Islet precursor cell (in vitro differentiated cells): ENCODE measurements around the gene RAI14.
A peak's percentile ranks its signal among the peaks of the same experiment; 100 is the strongest.
"Not testable (repeated sequence)": the region's sequence is repeated elsewhere in the genome, so short reads cannot be mapped to it uniquely, and the experiment has no call there.

ENCODE experiments used
- DNase-seq: peaks from one replicate; pipeline ENCODE4 v3.0.0-alpha.2; 2018

Gene RAI14

GRCh38 chr5:34736445-34737115 is 80.5 kb downstream of the RAI14 start:
- no peak for DNase-seq

GRCh38 chr5:34737731-34738130 is 81.6 kb downstream of the RAI14 start:
- DNase-seq, result no peak

- no peak for DNase-seq
Observed at GRCh38 chr5:34738381-34738780, 82.3 kb downstream of the RAI14 start.

GRCh38 chr5:34740389-34740806 is 84.3 kb downstream of the RAI14 start:
- DNase-seq, result no peak

- DNase-seq, result no peak
Observed at GRCh38 chr5:34742061-34742460, 85.9 kb downstream of the RAI14 start.

GRCh38 chr5:34743878-34744277 is 87.8 kb downstream of the RAI14 start:
- DNase-seq, result peak; percentile 72

GRCh38 chr5:34748431-34748830 is 92.3 kb downstream of the RAI14 start:
- DNase-seq, result no peak

- no peak for DNase-seq
Observed at GRCh38 chr5:34749431-34749873, 93.3 kb downstream of the RAI14 start.

GRCh38 chr5:34750206-34750605 is 94.1 kb downstream of the RAI14 start:
- no peak for DNase-seq

GRCh38 chr5:34751807-34752736 is 95.9 kb downstream of the RAI14 start:
- no peak for DNase-seq

- not testable (repeated sequence) for DNase-seq
Observed at GRCh38 chr5:34753236-34753635, 97.1 kb downstream of the RAI14 start.

GRCh38 chr5:34755926-34756325 is 99.8 kb downstream of the RAI14 start:
- DNase-seq, result no peak

- DNase-seq, result no peak
Observed at GRCh38 chr5:34756781-34757624, 100.9 kb downstream of the RAI14 start.

- no peak for DNase-seq
Observed at GRCh38 chr5:34758514-34758913, 102.4 kb downstream of the RAI14 start.

- DNase-seq, result not testable (repeated sequence)
Observed at GRCh38 chr5:34759213-34759612, 103.1 kb downstream of the RAI14 start.

- DNase-seq, result no peak
Observed at GRCh38 chr5:34765662-34766061, 109.5 kb downstream of the RAI14 start.

- DNase-seq, result no peak
Observed at GRCh38 chr5:34767180-34767579, 111.1 kb downstream of the RAI14 start.

GRCh38 chr5:34770486-34770885 is 114.4 kb downstream of the RAI14 start:
- no peak for DNase-seq

GRCh38 chr5:34771076-34771475 is 114.9 kb downstream of the RAI14 start:
- no peak for DNase-seq

- no peak for DNase-seq
Observed at GRCh38 chr5:34772267-34773098, 116.4 kb downstream of the RAI14 start.

- DNase-seq, result no peak
Observed at GRCh38 chr5:34774139-34774538, 118.0 kb downstream of the RAI14 start.

GRCh38 chr5:34774678-34775077 is 118.5 kb downstream of the RAI14 start:
- DNase-seq, result not testable (repeated sequence)
